A549 (cell line): ENCODE data around the gene TTN.

Source experiments
- ESRRA ChIP-seq: fragments of 150-350 bp; IDR thresholded peaks from 2 replicates; pipeline ENCODE4 v1.6.1; 2014; ENCODE audit warnings: mild to moderate bottlenecking, low read length, borderline replicate concordance
- HOXA7 ChIP-seq: fragments of 250-450 bp; sonication (Bioruptor Pico); IDR thresholded peaks from 2 replicates; pipeline ENCODE4 v1.5.0; 2020; ENCODE audit warnings: mild to moderate bottlenecking, moderate library complexity
- MAZ ChIP-seq: fragments of 150-350 bp; IDR thresholded peaks from 2 replicates; pipeline ENCODE4 v1.6.1; 2014; ENCODE audit warnings: antibody characterized with exemption, low read depth, low read length, borderline replicate concordance
- MYC ChIP-seq: IDR thresholded peaks from 2 replicates; pipeline ENCODE4 v1.6.1; 2012; ENCODE audit warnings: mild to moderate bottlenecking, inconsistent platforms, low read length, improper control_type of control experiment, borderline replicate concordance
- POLR2A ChIP-seq: IDR thresholded peaks from 2 replicates; pipeline ENCODE4 v1.6.1; 2012; ENCODE audit warnings: mild to moderate bottlenecking, low read length
- POLR2AphosphoS2 ChIP-seq: conservative IDR thresholded peaks from 2 replicates; pipeline ENCODE4 v1.6.1; 2012; ENCODE audit warnings: low read length, improper control_type of control experiment, inconsistent platforms
- RFX5 ChIP-seq: fragments of 450-650 bp; IDR thresholded peaks from 2 replicates; pipeline ENCODE4 v1.7.1; 2014; ENCODE audit warnings: antibody characterized with exemption, mild to moderate bottlenecking, moderate library complexity
- RNF2 ChIP-seq: fragments of 200-600 bp; sonication (generic); IDR thresholded peaks from 2 replicates; pipeline ENCODE4 v1.6.1; 2016; ENCODE audit warnings: low read depth, mild to moderate bottlenecking, antibody characterized with exemption, moderate library complexity, borderline replicate concordance
- SMC3 ChIP-seq: fragments of >200 bp; sonication (Bioruptor Twin); formaldehyde crosslinking; IDR thresholded peaks from 3 replicates; pipeline ENCODE4 v1.6.1; 2018; ENCODE audit warnings: inconsistent platforms
- SREBF2 ChIP-seq: fragments of 450-650 bp; IDR thresholded peaks from 2 replicates; pipeline ENCODE4 v1.6.1; 2014; ENCODE audit warnings: mild to moderate bottlenecking, moderate library complexity
- ZSCAN20 ChIP-seq: fragments of 250-450 bp; sonication (Bioruptor Pico); IDR thresholded peaks from 2 replicates; pipeline ENCODE4 v1.8.0; 2022; ENCODE audit warnings: mild to moderate bottlenecking, moderate library complexity
- TF ChIP-seq, protein P1 (sequence below): fragments of >200 bp; sonication (Bioruptor Twin); formaldehyde crosslinking; IDR thresholded peaks from 3 replicates; pipeline ENCODE4 v1.5.1; 2016
- TF ChIP-seq, protein P2 (sequence below): IDR thresholded peaks from 2 replicates; pipeline ENCODE4 v1.6.1; 2012
- TF ChIP-seq, protein P3 (sequence below): fragments of 250-450 bp; sonication (Bioruptor Pico); IDR thresholded peaks from 2 replicates; pipeline ENCODE4 v1.5.0; 2021; ENCODE audit warnings: mild to moderate bottlenecking, moderate library complexity, borderline replicate concordance

DNA sequence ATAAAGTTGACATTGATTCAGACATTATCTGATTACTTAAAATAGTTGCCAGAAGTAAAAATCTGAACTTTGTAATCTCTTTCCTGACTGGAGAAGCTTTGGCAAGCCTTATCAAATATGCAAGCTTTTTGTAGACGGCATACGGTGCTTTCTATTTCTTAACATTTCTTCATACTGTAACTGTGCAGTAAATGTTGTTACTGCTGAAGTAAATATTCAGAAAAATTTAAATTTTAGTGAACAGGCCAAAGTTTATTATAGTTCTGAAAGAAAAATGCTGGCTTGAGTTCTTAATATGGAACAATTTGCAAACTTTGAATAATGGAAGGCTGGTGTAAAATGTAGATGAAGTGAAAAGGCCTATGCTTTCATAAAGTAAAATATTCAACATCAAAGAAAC lies 1.8 kb downstream of the TTN start:
- TF ChIP-seq, protein P1, sequence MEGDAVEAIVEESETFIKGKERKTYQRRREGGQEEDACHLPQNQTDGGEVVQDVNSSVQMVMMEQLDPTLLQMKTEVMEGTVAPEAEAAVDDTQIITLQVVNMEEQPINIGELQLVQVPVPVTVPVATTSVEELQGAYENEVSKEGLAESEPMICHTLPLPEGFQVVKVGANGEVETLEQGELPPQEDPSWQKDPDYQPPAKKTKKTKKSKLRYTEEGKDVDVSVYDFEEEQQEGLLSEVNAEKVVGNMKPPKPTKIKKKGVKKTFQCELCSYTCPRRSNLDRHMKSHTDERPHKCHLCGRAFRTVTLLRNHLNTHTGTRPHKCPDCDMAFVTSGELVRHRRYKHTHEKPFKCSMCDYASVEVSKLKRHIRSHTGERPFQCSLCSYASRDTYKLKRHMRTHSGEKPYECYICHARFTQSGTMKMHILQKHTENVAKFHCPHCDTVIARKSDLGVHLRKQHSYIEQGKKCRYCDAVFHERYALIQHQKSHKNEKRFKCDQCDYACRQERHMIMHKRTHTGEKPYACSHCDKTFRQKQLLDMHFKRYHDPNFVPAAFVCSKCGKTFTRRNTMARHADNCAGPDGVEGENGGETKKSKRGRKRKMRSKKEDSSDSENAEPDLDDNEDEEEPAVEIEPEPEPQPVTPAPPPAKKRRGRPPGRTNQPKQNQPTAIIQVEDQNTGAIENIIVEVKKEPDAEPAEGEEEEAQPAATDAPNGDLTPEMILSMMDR = no peak
- TF ChIP-seq POLR2AphosphoS2 (no peak), ESRRA (no peak), POLR2A (no peak), MYC (no peak), MAZ (no peak), HOXA7 (no peak), ZSCAN20 (CRISPR knock-in tag) (no peak), SMC3 (no peak), RNF2 (no peak), SREBF2 (no peak), RFX5 (no peak)
- TF ChIP-seq, protein P2, sequence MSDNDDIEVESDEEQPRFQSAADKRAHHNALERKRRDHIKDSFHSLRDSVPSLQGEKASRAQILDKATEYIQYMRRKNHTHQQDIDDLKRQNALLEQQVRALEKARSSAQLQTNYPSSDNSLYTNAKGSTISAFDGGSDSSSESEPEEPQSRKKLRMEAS = no peak
- TF ChIP-seq, protein P3, sequence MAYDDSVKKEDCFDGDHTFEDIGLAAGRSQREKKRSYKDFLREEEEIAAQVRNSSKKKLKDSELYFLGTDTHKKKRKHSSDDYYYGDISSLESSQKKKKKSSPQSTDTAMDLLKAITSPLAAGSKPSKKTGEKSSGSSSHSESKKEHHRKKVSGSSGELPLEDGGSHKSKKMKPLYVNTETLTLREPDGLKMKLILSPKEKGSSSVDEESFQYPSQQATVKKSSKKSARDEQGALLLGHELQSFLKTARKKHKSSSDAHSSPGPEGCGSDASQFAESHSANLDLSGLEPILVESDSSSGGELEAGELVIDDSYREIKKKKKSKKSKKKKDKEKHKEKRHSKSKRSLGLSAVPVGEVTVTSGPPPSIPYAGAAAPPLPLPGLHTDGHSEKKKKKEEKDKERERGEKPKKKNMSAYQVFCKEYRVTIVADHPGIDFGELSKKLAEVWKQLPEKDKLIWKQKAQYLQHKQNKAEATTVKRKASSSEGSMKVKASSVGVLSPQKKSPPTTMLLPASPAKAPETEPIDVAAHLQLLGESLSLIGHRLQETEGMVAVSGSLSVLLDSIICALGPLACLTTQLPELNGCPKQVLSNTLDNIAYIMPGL = no peak
